HepG2 (cell line): Measurements from ENCODE around the gene CDC123. TPM values are rescaled to one million over a fixed set of nuclear protein-coding genes. Genes with fewer than 3 reads are reported as not detected.
A peak's percentile ranks its signal among the peaks of the same experiment; 100 is the strongest.

ENCODE experiments used
- CSRNP1 ChIP-seq: sonication (generic); formaldehyde crosslinking; IDR thresholded peaks from 2 replicates; pipeline ENCODE4 v1.8.1; 2023; ENCODE audit warnings: mild to moderate bottlenecking, missing genetic modification reagents
- DRAP1 ChIP-seq: IDR thresholded peaks from 2 replicates; pipeline ENCODE4 v1.6.1; 2016; ENCODE audit warnings: missing genetic modification reagents, missing compliant biosample characterization
- EED ChIP-seq: sonication (generic); formaldehyde crosslinking; IDR thresholded peaks from 2 replicates; pipeline ENCODE4 v1.5.0; 2020; ENCODE audit warnings: mild to moderate bottlenecking, missing genetic modification reagents
- ELF4 ChIP-seq: sonication (generic); formaldehyde crosslinking; IDR thresholded peaks from 2 replicates; pipeline ENCODE4 v1.5.0; 2020; ENCODE audit warnings: missing genetic modification reagents, mild to moderate bottlenecking, moderate library complexity, borderline replicate concordance
- HOXA7 ChIP-seq: sonication (generic); formaldehyde crosslinking; IDR thresholded peaks from 2 replicates; pipeline ENCODE4 v1.8.1; 2022; ENCODE audit warnings: mild to moderate bottlenecking, missing genetic modification reagents, moderate library complexity
- MAFK ChIP-seq, 2 experiments: IDR thresholded peaks in 1 of 2; conservative IDR thresholded peaks in 1 of 2; 2 replicates each; pipeline ENCODE4 v1.6.1; 2011; ENCODE audit warnings: improper control_type of control experiment in 2 of 2, low read length in 2 of 2
- NPAS2 ChIP-seq: sonication (generic); formaldehyde crosslinking; IDR thresholded peaks from 2 replicates; pipeline ENCODE4 v1.8.0; 2022; ENCODE audit warnings: mild to moderate bottlenecking, missing genetic modification reagents, borderline replicate concordance
- PAXIP1 ChIP-seq: sonication (generic); formaldehyde crosslinking; conservative IDR thresholded peaks from 2 replicates; pipeline ENCODE4 v1.4.0; 2020; ENCODE audit warnings: mild to moderate bottlenecking, missing genetic modification reagents, moderate library complexity
- PITX1 ChIP-seq: sonication (generic); formaldehyde crosslinking; IDR thresholded peaks from 2 replicates; pipeline ENCODE4 v1.5.1; 2020; ENCODE audit warnings: mild to moderate bottlenecking, missing genetic modification reagents
- REXO4 ChIP-seq: sonication (generic); formaldehyde crosslinking; IDR thresholded peaks from 2 replicates; pipeline ENCODE4 v1.8.0; 2022; ENCODE audit warnings: missing genetic modification reagents, mild to moderate bottlenecking, borderline replicate concordance
- STAG1 ChIP-seq: sonication (generic); formaldehyde crosslinking; IDR thresholded peaks from 2 replicates; pipeline ENCODE4 v1.4.0; 2020; ENCODE audit warnings: missing genetic modification reagents
- TFAP4 ChIP-seq: sonication (generic); IDR thresholded peaks from 2 replicates; pipeline ENCODE4 v1.6.1; 2016; ENCODE audit warnings: low read depth, borderline replicate concordance
- TRAFD1 ChIP-seq: sonication (generic); formaldehyde crosslinking; IDR thresholded peaks from 2 replicates; pipeline ENCODE4 v1.5.1; 2020; ENCODE audit warnings: missing genetic modification reagents, mild to moderate bottlenecking, borderline replicate concordance
- ZFYVE20 ChIP-seq: sonication (generic); formaldehyde crosslinking; IDR thresholded peaks from 2 replicates; pipeline ENCODE4 v1.8.0; 2023; ENCODE audit warnings: low read depth, mild to moderate bottlenecking, moderate library complexity, missing genetic modification reagents, borderline replicate concordance
- ZMAT5 ChIP-seq: sonication (generic); formaldehyde crosslinking; IDR thresholded peaks from 2 replicates; pipeline ENCODE4 v1.5.0; 2020; ENCODE audit warnings: mild to moderate bottlenecking, low read depth, missing genetic modification reagents, borderline replicate concordance
- ZNF124 ChIP-seq: sonication (generic); formaldehyde crosslinking; IDR thresholded peaks from 2 replicates; pipeline ENCODE4 v1.4.0; 2020; ENCODE audit warnings: missing genetic modification reagents
- ZNF205 ChIP-seq: IDR thresholded peaks from 2 replicates; pipeline ENCODE4 v1.6.1; 2018; ENCODE audit warnings: missing biosample characterization, missing genetic modification reagents
- ZNF431 ChIP-seq: sonication (generic); formaldehyde crosslinking; IDR thresholded peaks from 2 replicates; pipeline ENCODE4 v1.9.0; 2022; ENCODE audit warnings: missing genetic modification reagents, low read depth, mild to moderate bottlenecking, borderline replicate concordance
- ZNF557 ChIP-seq: sonication (generic); formaldehyde crosslinking; IDR thresholded peaks from 2 replicates; pipeline ENCODE4 v1.4.0; 2020; ENCODE audit warnings: missing genetic modification reagents
- ZNF713 ChIP-seq: sonication (generic); formaldehyde crosslinking; IDR thresholded peaks from 2 replicates; pipeline ENCODE4 v1.4.0; 2020; ENCODE audit warnings: mild to moderate bottlenecking, missing genetic modification reagents
- polyA plus RNA-seq, 8 experiments: library from polyadenylated mRNA; depleted of rRNA in 3 of 8; stranded (reverse) in 7 of 8; unstranded in 1 of 8; fragments of >200 nt; fragmentation: Illumina TruSeq in 4 of 8; extraction: Trizol in 4 of 8; gene quantifications; 2 replicates each; pipeline versions ENCODE4 v1.2.1 to v1.2.3, GENCODE V29; 2011 to 2016; ENCODE audit warnings: low read depth in 4 of 8, missing spikeins in 1 of 8, mixed read lengths in 1 of 8; ENCODE audit not compliant: insufficient read depth in 1 of 8
- total RNA-seq, 5 experiments: library from RNA; depleted of rRNA; stranded (reverse); fragments of >200 nt; fragmentation: Illumina TruSeq; extraction: Trizol; gene quantifications; 2 replicates each; pipeline ENCODE4 v1.2.3, GENCODE V29; 2016; ENCODE audit warnings: low read depth in 1 of 5

Gene CDC123
- total and polyA plus RNA-seq, 2 of the 13 experiments (the other 11 are each of a cell fraction or from before 2014, with no cell fraction given), result 63.3 to 153 TPM

GRCh38 chr10:12237265-12238220, 41.6 kb downstream of the CDC123 start (continued):
- TF ChIP-seq PITX1 (CRISPR knock-in tag) (peak; percentile 53; the same call in 1 of the 2 replicates), CSRNP1 (CRISPR knock-in tag) (no peak), ZMAT5 (CRISPR knock-in tag) (no peak), ZNF205 (CRISPR knock-in tag) (no peak), ELF4 (CRISPR knock-in tag) (no peak), ZFYVE20 (no peak), ZNF431 (CRISPR knock-in tag) (no peak), EED (no peak), MAFK (conservative IDR thresholded peaks at IDR 0.05 in 1 of 2, IDR thresholded peaks at IDR 0.05 in 1 of 2; ENCODE audit: low read length in 2 of 2) (no peak), REXO4 (CRISPR knock-in tag) (no peak), TFAP4 (no peak), STAG1 (CRISPR knock-in tag) (no peak), PAXIP1 (peak; percentile 86), NPAS2 (CRISPR knock-in tag) (no peak), DRAP1 (CRISPR knock-in tag) (no peak), TRAFD1 (CRISPR knock-in tag) (no peak), HOXA7 (CRISPR knock-in tag) (no peak), ZNF713 (CRISPR knock-in tag) (no peak), ZNF124 (CRISPR knock-in tag) (no peak), ZNF557 (CRISPR knock-in tag) (no peak)
